Astrocyte of the spinal cord (primary cell): ENCODE results near the gene JDP2.

Experiments
- DNase-seq: peaks from one replicate; pipeline ENCODE4 v3.0.0; 2011; ENCODE audit warnings: low read depth, low spot score
- H3K4me3 ChIP-seq: 2 replicates; pipeline ENCODE4 v1.5.1; 2011; ENCODE audit warnings: low read depth, mild to moderate bottlenecking, low read length, moderate library complexity
- in situ Hi-C: cut with HindIII; loops from 2 replicates; pipeline ENCODE4 v1.10.0; 2017; ENCODE audit warnings: low sequenced_read_pairs
- TF ChIP-seq, protein P1 (sequence below): IDR thresholded peaks from 2 replicates; pipeline ENCODE4 v1.5.1; 2012; ENCODE audit warnings: low read depth, mild to moderate bottlenecking, low read length, inconsistent platforms

JDP2 gene

DNA sequence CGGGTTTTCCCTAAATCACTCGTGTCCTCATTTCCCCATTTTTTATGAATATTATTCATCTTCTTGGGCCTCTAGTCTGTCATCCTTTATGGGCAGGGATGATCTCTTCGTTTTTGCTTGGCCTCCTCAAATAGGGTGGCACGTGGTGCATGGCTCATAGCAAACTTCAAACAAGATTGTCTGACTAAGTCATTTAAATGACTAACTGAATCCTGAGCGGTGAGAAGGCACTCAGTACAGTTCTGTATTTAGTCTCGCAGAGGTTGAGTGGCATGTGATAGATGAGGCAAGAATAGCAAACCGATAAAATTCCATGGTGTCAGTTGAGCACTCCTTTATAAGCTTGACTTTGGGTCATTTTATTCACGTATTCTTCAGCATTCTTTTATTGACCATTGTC is 5.7 kb upstream of the JDP2 start:
- TF ChIP-seq, protein P1, sequence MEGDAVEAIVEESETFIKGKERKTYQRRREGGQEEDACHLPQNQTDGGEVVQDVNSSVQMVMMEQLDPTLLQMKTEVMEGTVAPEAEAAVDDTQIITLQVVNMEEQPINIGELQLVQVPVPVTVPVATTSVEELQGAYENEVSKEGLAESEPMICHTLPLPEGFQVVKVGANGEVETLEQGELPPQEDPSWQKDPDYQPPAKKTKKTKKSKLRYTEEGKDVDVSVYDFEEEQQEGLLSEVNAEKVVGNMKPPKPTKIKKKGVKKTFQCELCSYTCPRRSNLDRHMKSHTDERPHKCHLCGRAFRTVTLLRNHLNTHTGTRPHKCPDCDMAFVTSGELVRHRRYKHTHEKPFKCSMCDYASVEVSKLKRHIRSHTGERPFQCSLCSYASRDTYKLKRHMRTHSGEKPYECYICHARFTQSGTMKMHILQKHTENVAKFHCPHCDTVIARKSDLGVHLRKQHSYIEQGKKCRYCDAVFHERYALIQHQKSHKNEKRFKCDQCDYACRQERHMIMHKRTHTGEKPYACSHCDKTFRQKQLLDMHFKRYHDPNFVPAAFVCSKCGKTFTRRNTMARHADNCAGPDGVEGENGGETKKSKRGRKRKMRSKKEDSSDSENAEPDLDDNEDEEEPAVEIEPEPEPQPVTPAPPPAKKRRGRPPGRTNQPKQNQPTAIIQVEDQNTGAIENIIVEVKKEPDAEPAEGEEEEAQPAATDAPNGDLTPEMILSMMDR, result no peak
- H3K4me3 ChIP-seq, result no peak overlapping the region
- peak; percentile 44 for DNase-seq
- in situ Hi-C loops, result no loop called here

DNA sequence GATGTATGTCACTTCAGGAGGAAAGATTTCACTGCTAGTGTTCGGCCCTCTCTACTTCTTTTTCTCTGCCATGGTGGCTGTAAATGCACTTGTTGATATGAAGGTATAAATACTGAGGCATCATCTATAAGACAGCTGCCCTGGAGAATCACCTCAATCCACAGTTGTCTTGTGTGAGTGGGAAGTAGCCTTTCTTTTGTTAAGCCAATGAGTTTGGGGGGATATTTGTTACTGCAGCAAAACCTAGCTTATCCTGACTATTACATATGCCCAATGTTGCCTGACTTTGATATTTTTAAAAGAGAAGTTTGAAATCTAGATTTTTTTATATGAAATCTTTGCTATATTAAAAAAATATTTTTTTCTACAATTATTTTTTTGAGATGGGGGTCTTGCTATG is 3.3 kb upstream of the JDP2 start:
- no peak overlapping the region for H3K4me3 ChIP-seq
- in situ Hi-C loops, result no loop called here
- TF ChIP-seq, protein P1, result no peak
- no peak for DNase-seq

DNA sequence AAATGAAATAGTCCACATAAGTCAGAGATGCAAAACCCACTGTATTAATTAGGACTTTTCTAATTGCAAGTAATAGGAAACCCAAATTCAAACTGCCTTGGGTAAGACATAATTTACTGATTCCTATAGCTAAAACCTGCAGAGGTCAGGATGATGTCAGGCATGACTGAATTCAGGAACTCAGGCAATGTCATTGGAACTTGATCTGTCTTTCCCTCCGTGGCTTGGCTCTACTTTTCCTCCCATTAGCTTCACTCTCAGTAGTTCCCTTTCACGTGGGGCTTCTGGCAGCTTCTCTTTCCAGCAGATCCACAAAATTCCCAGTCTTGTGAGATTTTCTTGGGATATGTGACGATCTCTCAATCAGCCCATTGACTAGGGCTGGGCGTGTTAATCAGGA is 2.4 kb upstream of the JDP2 start:
- TF ChIP-seq, protein P1, result no peak
- no peak for DNase-seq
- in situ Hi-C loops, result no loop called here

DNA sequence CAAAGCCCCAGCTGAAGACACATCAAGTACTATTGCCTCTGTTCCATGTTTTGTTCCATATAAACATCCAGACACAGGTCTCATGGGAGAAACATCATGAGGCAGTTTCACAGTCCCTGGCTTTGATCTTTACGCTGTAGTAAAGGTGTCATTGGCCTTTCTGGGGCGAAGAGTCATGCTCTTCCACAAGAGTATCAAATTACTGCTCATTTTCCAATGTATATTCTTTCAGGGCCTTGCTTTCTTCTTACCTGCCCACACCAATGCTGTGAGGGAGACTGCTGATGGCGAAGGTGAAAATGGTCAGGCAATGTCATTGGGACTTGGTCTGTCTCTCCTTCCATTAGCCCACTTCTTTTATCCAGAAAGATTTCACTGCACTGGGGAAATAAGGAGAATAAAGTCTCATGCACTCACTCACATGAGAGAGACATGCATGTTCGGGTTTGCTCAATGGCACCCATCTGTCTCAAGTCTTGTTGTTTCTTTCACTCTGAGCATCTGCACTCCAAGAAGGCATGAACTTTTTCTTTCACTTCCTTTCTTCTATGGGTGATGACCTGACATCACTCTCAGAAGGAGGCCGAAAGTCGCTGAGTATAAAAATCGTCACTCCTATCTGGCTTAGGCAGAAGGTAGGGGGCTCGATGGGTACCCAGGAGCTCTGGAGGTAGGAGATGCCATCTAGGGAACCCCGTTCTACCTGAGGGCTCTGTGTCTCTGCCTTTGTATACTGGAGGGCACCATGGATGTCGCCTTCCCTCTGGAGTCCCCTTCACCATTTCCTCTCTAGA is 1.3 kb upstream of the JDP2 start:
- TF ChIP-seq, protein P1, result no peak
- in situ Hi-C loops, result no loop called here
- H3K4me3 ChIP-seq, result no peak overlapping the region
- DNase-seq, result no peak

More for the DNA sequence above, 2.4 kb upstream of the JDP2 start:
- no peak overlapping the region for H3K4me3 ChIP-seq

DNA sequence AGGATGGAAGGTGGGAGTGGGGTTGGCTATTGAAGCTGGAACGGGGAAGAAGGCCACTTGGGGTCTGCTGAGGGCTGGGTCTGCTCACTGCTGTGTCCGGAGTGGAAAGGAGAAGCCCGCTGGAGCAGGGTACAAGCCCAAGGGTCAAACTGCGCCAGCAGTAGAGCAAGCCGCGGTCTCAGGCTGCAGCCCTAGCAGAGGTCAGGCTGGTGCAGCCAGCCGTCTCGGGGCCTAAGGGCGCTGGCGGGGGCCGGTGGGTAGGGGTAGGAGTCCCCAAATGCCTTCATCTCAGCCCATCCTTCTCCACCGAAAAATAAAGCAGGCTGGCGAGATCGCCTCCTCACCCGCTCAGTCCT is 718 bp upstream of the JDP2 start:
- H3K4me3 ChIP-seq, result peak overlapping the region; percentile 75
- DNase-seq, result no peak
- TF ChIP-seq, protein P1, result no peak
- in situ Hi-C loops, result no loop called here

DNA sequence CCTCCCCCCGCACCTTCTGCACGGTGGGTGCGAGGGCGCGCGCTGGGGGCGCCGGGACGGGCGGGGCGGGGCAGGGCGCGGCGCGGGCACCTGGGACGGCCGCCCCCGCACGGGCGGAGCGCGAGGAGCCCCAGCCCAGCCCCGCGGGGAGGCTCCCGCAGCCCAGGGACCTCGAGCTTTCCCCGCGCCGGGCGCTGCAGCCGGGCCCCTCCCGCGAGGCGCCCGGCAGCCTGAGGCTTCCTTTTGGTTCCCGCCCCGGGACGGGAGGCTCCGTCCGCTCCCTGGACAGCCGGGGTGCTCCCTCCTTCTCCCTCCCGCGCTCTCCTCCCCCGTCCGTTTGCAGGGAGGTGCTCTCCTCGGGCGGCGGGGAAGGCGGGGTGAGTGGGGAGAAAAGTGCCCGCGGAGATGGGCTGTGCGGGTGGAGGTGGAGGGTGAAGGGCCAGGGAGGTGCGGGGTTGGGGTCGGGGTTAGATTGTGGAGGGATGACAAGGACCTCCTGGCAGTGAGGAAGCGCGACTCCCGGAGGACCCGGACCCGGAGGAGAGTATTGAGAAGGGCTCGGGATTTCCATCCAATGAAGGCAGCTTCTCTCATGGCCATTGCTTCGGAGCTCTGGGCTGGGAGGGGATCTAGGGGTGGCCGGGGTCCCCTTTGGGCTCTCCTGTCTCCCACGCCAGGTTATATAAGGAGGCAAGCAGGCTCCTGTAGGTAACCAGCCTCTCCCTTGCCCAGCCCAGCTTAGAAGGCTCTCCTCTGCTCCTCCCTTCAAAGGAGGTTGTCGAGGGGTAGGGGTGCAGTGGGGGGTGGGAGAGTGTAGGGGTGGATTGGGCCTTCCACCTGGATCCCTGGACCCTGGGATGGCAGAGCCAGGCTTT is 645 bp downstream of the JDP2 start:
- TF ChIP-seq, protein P1, result no peak
- DNase-seq, result no peak
- in situ Hi-C loops, result no loop called here
- peak overlapping the region; percentile 75 for H3K4me3 ChIP-seq
